K562 (cell line): ENCODE measurements around the gene EEF1A2. TPM values are rescaled to one million over a fixed set of nuclear protein-coding genes. Genes with fewer than 3 reads are reported as not detected.

Source experiments
- CTBP1 ChIP-seq: fragments of 450-650 bp; IDR thresholded peaks from 2 replicates; pipeline ENCODE4 v1.6.1; 2016; ENCODE audit warnings: borderline replicate concordance
- CXXC5 ChIP-seq: fragments of 250-450 bp; sonication (Bioruptor Pico); IDR thresholded peaks from 2 replicates; pipeline ENCODE4 v1.8.0; 2022; ENCODE audit warnings: inconsistent platforms, mild to moderate bottlenecking, moderate library complexity
- HIVEP1 ChIP-seq: fragments of 250-450 bp; sonication (Bioruptor Pico); IDR thresholded peaks from 2 replicates; pipeline ENCODE4 v1.4.0; 2020; ENCODE audit warnings: mild to moderate bottlenecking
- PBX2 ChIP-seq, 2 experiments: IDR thresholded peaks in 1 of 2; conservative IDR thresholded peaks in 1 of 2; 2 replicates each; pipeline ENCODE4 v1.6.1; 2016; ENCODE audit warnings: low read depth in 2 of 2, mild to moderate bottlenecking in 1 of 2, missing compliant biosample characterization in 1 of 2, missing genetic modification characterization in 1 of 2, moderate library complexity in 1 of 2
- POLR2A ChIP-seq: fragments of 450-650 bp; conservative IDR thresholded peaks from 2 replicates; pipeline ENCODE4 v1.6.1; 2016
- SNRNP70 ChIP-seq: fragments of 200-400 bp; formaldehyde crosslinking; optimal IDR thresholded peaks from 2 replicates; pipeline ENCODE3; 2017; ENCODE audit warnings: low read depth, low read length
- YY1 ChIP-seq, 3 experiments: IDR thresholded peaks; 2 replicates each; pipeline ENCODE4 v1.6.1; 2011; ENCODE audit warnings: low read length in 2 of 3, mild to moderate bottlenecking in 2 of 3, moderate library complexity in 2 of 3, borderline replicate concordance in 1 of 3, control low read depth in 1 of 3, low read depth in 1 of 3; ENCODE audit not compliant: insufficient read depth in 3 of 3, insufficient replicate concordance in 2 of 3, control insufficient read depth in 1 of 3, insufficient read length in 1 of 3; ENCODE audit errors: extremely low read depth in 1 of 3
- ZNF445 ChIP-seq: fragments of 250-450 bp; sonication (Bioruptor Pico); IDR thresholded peaks from 2 replicates; pipeline ENCODE4 v1.4.0; 2020; ENCODE audit warnings: low read depth, mild to moderate bottlenecking, moderate library complexity
- ZNF695 ChIP-seq: fragments of 450-650 bp; formaldehyde crosslinking; IDR thresholded peaks from 2 replicates; pipeline ENCODE4 v1.4.0; 2020; ENCODE audit warnings: mild to moderate bottlenecking, moderate library complexity
- polyA plus RNA-seq, 8 experiments: library from polyadenylated mRNA; depleted of rRNA in 4 of 8; stranded (reverse) in 5 of 8; unstranded in 3 of 8; fragments of >200 nt; fragmentation: Nextera tagmentation in 2 of 8; fragmentation: Illumina TruSeq in 1 of 8; extraction: Ambion mirVana in 2 of 8; extraction: Trizol in 1 of 8; gene quantifications; 2 replicates each; pipeline versions ENCODE4 v1.2.1 to v1.2.3, GENCODE V29; 2011 to 2014; ENCODE audit warnings: inconsistent platforms in 1 of 8, missing spikeins in 1 of 8
- total RNA-seq, 7 experiments: library from RNA; depleted of rRNA in 6 of 7; stranded (reverse); fragments of >200 nt in 6 of 7; fragmentation: Illumina TruSeq in 2 of 7; extraction: Trizol in 2 of 7; gene quantifications; 2 replicates each; pipeline versions ENCODE4 v1.2.1 to v1.2.3, GENCODE V29; 2011 to 2021; ENCODE audit warnings: low replicate concordance in 1 of 7
- TF ChIP-seq, protein P1 (sequence below): fragments of 450-650 bp; IDR thresholded peaks from 2 replicates; pipeline ENCODE4 v1.6.1; 2016; ENCODE audit warnings: mild to moderate bottlenecking, moderate library complexity

The EEF1A2 gene
- total and polyA plus RNA-seq, 9 of the 15 experiments (the other 6 are each of a cell fraction or from before 2014, with no cell fraction given), result 0.04 to 29.6 (median 11.5) TPM

- no peak for TF ChIP-seq PBX2 (CRISPR knock-in tag; IDR thresholded peaks at IDR 0.05; ENCODE audit: low read depth)
- TF ChIP-seq PBX2 (tag; conservative IDR thresholded peaks at IDR 0.05; ENCODE audit: low read depth), result no peak
- TF ChIP-seq, protein P1, sequence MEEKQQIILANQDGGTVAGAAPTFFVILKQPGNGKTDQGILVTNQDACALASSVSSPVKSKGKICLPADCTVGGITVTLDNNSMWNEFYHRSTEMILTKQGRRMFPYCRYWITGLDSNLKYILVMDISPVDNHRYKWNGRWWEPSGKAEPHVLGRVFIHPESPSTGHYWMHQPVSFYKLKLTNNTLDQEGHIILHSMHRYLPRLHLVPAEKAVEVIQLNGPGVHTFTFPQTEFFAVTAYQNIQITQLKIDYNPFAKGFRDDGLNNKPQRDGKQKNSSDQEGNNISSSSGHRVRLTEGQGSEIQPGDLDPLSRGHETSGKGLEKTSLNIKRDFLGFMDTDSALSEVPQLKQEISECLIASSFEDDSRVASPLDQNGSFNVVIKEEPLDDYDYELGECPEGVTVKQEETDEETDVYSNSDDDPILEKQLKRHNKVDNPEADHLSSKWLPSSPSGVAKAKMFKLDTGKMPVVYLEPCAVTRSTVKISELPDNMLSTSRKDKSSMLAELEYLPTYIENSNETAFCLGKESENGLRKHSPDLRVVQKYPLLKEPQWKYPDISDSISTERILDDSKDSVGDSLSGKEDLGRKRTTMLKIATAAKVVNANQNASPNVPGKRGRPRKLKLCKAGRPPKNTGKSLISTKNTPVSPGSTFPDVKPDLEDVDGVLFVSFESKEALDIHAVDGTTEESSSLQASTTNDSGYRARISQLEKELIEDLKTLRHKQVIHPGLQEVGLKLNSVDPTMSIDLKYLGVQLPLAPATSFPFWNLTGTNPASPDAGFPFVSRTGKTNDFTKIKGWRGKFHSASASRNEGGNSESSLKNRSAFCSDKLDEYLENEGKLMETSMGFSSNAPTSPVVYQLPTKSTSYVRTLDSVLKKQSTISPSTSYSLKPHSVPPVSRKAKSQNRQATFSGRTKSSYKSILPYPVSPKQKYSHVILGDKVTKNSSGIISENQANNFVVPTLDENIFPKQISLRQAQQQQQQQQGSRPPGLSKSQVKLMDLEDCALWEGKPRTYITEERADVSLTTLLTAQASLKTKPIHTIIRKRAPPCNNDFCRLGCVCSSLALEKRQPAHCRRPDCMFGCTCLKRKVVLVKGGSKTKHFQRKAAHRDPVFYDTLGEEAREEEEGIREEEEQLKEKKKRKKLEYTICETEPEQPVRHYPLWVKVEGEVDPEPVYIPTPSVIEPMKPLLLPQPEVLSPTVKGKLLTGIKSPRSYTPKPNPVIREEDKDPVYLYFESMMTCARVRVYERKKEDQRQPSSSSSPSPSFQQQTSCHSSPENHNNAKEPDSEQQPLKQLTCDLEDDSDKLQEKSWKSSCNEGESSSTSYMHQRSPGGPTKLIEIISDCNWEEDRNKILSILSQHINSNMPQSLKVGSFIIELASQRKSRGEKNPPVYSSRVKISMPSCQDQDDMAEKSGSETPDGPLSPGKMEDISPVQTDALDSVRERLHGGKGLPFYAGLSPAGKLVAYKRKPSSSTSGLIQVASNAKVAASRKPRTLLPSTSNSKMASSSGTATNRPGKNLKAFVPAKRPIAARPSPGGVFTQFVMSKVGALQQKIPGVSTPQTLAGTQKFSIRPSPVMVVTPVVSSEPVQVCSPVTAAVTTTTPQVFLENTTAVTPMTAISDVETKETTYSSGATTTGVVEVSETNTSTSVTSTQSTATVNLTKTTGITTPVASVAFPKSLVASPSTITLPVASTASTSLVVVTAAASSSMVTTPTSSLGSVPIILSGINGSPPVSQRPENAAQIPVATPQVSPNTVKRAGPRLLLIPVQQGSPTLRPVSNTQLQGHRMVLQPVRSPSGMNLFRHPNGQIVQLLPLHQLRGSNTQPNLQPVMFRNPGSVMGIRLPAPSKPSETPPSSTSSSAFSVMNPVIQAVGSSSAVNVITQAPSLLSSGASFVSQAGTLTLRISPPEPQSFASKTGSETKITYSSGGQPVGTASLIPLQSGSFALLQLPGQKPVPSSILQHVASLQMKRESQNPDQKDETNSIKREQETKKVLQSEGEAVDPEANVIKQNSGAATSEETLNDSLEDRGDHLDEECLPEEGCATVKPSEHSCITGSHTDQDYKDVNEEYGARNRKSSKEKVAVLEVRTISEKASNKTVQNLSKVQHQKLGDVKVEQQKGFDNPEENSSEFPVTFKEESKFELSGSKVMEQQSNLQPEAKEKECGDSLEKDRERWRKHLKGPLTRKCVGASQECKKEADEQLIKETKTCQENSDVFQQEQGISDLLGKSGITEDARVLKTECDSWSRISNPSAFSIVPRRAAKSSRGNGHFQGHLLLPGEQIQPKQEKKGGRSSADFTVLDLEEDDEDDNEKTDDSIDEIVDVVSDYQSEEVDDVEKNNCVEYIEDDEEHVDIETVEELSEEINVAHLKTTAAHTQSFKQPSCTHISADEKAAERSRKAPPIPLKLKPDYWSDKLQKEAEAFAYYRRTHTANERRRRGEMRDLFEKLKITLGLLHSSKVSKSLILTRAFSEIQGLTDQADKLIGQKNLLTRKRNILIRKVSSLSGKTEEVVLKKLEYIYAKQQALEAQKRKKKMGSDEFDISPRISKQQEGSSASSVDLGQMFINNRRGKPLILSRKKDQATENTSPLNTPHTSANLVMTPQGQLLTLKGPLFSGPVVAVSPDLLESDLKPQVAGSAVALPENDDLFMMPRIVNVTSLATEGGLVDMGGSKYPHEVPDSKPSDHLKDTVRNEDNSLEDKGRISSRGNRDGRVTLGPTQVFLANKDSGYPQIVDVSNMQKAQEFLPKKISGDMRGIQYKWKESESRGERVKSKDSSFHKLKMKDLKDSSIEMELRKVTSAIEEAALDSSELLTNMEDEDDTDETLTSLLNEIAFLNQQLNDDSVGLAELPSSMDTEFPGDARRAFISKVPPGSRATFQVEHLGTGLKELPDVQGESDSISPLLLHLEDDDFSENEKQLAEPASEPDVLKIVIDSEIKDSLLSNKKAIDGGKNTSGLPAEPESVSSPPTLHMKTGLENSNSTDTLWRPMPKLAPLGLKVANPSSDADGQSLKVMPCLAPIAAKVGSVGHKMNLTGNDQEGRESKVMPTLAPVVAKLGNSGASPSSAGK, result no peak
- no peak for TF ChIP-seq SNRNP70
- no peak for TF ChIP-seq ZNF695
- peak; percentile 43 for TF ChIP-seq CXXC5 (CRISPR knock-in tag)
- TF ChIP-seq YY1 (IDR thresholded peaks at IDR 0.05; ENCODE audit: borderline replicate concordance in 1 of 3, control insufficient read depth in 1 of 3, extremely low read depth in 1 of 3, insufficient read depth in 3 of 3, insufficient read length in 1 of 3, insufficient replicate concordance in 2 of 3, low read depth in 1 of 3, low read length in 2 of 3), result peak in 1 of 3 experiments; percentile 57
- no peak for TF ChIP-seq POLR2A
- no peak for TF ChIP-seq ZNF445 (CRISPR knock-in tag)
- TF ChIP-seq HIVEP1, result no peak
- peak; percentile 35; the same call in 1 of the 2 replicates for TF ChIP-seq CTBP1
These were observed 642 bp downstream of the EEF1A2 start (continued) for GRCh38 chr20:63497946-63498935.
